Measurements from ENCODE around the gene KDM4C.
"Not testable (repeated sequence)": the region's sequence is repeated elsewhere in the genome, so short reads cannot be mapped to it uniquely, and the experiment has no call there.

Gene KDM4C

DNA sequence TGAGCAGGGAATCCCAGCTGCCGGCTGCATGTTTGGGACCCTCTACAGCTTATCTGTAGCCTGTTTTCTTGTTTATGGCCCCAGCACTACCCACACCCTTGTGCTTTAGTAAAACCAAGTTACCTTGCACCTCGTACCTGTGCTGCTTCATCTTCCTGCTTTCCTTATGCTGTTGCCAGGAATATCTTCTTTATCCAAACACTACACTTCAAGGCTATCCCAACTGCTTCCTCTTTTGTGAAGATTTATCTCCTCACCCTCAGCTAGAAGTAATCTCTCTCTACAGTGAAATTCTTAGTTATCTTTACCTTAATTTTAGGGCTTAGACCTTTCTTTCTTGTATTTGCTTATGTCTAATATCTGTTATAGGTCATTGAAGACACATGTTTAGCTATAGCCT lies 171.1 kb downstream of the KDM4C start:
- no peak overlapping the region for H3K4me3 ChIP-seq (ENCODE audit: low read depth, low read length)

DNA sequence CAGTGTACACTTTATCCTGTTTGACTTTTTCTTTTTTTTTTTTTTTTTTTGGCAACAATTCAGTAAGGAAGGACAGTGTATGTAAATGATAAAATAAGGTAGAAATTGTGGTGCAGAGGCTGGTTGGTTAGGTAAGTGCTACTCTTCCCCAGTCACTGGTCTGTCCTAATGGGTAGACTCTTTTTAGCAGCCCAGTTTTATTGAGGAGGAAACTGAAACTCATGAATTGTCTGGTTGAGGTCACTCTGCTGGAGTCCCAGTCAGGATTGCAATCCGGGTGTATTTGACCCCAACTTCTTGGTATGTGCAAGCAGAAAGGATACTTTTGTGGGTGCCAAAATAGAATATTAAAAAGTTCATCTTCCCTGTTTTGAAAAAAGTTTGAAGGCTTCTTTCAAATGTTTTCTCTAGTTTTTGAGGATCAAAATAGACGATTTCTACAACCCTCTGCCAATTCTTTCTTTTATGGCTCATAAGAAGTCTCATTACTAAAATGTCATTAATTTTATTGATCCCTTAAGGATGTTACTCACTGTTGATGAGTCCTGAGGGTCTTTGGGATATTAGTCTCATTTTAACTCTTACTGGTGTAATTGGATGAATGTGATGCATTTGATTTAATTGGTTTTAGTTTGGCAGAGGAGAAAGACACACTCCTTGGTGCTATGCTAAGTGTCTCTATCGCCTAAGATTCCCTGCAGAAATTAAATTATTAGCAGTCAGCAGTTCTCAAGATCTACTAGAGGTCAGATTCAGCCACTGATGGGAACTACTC lies 171.9 kb downstream of the KDM4C start:
- no peak overlapping the region for H3K4me3 ChIP-seq (ENCODE audit: low read depth, low read length)

DNA sequence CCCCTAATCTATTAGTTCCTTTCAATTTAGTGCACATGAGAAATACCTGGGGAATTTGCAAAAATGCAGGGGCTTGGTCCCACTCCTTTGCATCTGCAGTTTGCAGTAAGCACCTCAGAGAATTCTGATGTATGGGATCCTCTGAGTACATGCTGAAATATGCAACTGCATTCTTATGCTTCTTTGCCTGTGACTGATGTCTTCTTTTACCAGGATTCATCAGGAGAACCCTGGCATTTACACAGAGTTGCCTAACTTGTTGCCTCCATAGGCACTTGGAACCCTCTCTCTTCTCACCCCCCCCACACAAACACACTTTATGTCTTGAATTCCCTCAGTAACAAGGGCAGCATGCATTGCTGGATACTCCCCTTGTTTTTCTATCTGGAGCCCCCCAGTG lies 173.1 kb downstream of the KDM4C start:
- no peak overlapping the region for H3K4me3 ChIP-seq (ENCODE audit: low read depth, low read length)

GRCh38 chr9:6931913-6932312 lies 174.1 kb downstream of the KDM4C start:
- H3K4me3 ChIP-seq (ENCODE audit: low read depth, low read length) = no peak overlapping the region

GRCh38 chr9:6936103-6936502 lies 178.3 kb downstream of the KDM4C start:
- no peak overlapping the region for H3K4me3 ChIP-seq (ENCODE audit: low read depth, low read length)

DNA sequence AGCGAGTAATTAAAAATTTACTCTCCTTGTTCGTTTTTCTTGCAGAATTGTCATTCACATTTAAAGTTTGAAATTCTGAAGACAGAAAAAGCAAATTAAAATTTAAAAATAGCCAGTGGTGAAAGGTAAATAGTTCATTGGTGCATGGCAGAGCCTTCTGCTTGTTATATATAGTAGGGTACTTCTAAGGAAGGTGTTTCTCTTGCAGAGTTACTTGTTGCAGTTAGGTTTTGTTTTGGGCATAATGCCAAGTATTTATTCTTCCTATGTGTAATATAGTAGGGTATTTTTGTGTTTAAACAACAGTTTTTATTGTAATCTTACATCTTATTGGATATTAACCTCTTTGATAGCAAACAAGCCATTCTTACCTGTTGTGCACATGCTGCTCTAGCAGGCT lies 179.4 kb downstream of the KDM4C start:
- no peak overlapping the region for H3K4me3 ChIP-seq (ENCODE audit: low read depth, low read length)

DNA sequence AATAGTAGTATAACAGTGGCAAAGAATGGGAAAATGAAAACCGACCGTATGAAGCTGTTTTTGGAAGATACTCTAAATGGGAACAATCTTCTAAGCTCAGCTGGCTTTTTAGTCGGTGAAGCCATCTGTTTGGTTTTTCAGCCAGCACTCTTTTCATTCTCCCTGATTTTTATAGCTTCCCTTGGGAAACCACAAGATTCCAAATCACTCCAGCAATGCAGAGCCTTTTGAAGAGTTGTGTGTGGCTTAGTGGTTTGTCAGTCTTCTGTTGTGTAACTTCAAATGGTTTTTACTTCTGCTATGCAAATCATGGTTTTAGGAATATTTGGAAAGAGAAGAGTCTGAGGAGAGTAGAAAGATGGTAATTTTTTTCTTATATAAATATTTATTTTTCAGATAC lies 180.7 kb downstream of the KDM4C start:
- H3K4me3 ChIP-seq (ENCODE audit: low read depth, low read length) = no peak overlapping the region

DNA sequence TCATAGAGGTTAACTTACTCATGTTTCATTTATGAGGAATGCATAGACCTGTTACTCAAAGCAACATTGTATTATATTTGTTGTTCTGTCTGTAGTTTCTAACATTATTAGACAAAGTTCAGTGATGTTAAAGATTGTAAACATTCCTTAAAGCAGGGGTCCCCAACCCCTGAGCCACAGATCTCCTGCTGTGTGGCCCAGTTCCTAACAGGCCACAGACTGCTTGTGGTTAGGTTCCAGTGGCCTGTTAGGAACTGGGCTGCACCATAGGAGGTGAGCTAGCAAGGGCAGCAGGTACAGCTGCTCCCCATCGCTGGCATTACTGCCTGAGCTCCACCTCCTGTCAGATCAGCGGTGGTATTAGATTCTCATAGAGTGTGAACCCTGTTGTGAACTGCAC lies 181.1 kb downstream of the KDM4C start:
- no peak overlapping the region for H3K4me3 ChIP-seq (ENCODE audit: low read depth, low read length)

DNA sequence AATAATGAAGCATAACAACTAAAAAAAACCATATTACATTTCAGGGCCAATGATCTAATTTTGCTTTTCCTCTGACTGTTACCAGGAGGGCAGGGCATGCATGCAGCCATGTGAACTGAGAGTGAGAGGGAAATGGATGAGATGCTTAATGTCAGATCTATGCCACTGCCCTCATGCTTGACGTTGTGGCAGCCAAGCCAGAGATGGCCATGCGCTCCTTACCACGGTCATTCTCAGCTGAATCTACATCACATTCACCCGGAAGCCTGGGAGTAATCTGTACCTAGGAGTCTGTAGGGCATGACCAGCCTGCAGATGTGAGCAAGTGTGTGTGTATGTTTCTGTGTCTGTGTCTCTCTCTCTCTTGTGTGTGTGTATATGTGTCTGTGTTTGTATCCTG lies 183.7 kb downstream of the KDM4C start:
- no peak overlapping the region for H3K4me3 ChIP-seq (ENCODE audit: low read depth, low read length)

GRCh38 chr9:6942406-6942805 lies 184.6 kb downstream of the KDM4C start:
- H3K4me3 ChIP-seq (ENCODE audit: low read depth, low read length) = no peak overlapping the region

DNA sequence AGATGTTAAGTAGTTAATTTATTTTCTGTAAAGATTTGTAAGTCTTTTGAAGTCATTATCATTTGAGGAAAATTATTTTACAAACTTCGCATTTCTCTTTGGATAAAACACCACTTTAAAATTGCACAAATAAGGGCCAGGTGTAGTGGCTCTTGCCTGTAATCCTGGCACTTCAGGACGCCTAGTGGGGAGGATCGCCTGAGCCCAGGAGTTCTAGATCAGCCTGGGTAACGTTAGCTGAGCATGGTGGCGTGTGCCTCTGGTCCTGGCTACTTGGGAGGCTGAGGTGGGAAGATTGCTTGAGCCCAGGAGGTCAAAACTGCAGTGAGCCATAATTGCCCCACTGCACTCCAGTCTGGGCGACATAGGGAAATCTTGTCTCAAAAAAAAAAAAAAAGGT lies 185.5 kb downstream of the KDM4C start:
- H3K4me3 ChIP-seq (ENCODE audit: low read depth, low read length) = no peak overlapping the region

DNA sequence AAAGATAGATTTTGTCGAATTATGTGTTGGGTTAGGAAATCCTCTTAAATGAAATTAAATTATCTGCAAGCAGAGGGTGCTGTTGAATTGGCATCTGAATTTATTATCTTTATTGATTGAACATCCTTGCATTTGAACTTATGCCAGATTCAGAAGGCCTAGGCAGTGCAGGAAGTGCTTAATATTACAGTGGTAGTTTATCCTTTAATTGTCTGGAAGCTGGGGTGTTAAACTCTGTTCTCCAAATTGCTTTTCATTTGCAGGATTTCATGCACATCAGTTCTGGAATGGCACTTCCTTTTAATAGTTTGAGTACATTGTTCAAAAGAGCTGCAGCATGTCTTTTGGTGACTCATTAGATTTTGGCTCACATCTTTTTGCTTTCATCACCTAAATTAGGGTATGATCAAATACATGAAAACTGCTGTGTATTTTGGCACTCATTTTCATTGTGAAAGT lies 186.3 kb downstream of the KDM4C start:
- no peak overlapping the region for H3K4me3 ChIP-seq (ENCODE audit: low read depth, low read length)

DNA sequence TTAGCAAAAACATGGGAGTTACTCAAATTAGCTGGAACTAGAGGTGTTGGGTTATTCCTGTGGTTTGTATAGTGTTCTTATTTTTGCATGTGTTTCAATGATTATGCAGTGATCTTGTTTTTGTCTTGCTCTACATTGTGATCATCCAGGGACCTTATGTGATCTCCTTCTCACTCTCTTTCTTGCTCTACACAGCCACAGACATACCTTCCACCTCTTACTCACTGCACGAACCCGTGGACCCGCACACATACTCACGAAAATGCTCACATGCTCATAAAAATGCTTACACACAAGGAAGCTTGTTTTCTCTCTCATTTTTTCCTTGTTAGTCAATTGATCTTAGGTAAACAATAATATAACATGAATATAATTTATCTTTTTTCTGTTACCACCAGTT lies 187.1 kb downstream of the KDM4C start:
- H3K4me3 ChIP-seq (ENCODE audit: low read depth, low read length) = no peak overlapping the region

GRCh38 chr9:6945816-6946215 lies 188.0 kb downstream of the KDM4C start:
- H3K4me3 ChIP-seq (ENCODE audit: low read depth, low read length) = no peak overlapping the region

DNA sequence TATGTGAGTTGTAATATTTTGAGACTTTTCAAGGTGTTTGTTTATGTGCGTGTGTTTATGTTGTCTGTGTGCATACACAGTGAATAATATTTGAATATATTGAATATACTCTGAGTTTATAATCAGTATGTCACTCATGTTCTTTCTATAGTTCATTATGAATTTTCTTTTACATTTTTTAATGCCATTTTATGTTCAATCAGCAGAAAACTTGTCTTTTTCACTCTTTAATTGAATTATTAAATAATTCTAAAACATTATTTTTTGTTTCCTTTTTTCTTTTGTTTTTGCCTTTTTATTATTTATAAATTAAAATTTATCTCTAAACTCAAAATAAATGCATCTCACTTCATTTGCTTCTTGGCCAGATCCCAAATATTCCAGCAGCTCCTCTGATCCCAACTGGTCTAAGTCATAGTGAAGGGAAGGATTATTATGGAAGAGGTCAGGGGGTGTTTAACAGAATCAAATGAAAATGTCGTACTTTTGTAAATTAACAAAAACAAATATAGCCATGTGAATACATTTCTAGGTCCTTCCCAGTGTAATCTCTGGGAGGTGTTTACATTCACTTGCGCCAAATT lies 188.9 kb downstream of the KDM4C start:
- no peak overlapping the region for H3K4me3 ChIP-seq (ENCODE audit: low read depth, low read length)

DNA sequence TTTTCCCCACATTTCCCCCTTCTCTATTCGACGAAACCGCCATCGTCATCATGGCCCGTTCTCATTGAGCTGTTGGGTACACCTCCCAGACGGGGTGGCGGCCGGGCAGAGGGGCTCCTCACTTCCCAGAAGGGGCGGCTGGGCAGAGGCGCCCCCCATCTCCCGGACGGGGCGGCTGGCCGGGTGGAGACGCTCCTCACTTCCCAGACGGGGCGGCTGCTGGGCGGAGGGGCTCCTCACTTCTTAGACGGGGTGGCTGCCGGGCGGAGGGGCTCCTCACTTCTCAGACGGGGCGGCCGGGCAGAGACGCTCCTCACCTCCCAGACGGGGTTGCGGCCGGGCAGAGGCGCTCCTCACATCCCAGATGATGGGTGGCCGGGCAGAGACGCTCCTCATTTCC lies 191.1 kb downstream of the KDM4C start:
- H3K4me3 ChIP-seq (ENCODE audit: low read depth, low read length) = not testable (repeated sequence)

DNA sequence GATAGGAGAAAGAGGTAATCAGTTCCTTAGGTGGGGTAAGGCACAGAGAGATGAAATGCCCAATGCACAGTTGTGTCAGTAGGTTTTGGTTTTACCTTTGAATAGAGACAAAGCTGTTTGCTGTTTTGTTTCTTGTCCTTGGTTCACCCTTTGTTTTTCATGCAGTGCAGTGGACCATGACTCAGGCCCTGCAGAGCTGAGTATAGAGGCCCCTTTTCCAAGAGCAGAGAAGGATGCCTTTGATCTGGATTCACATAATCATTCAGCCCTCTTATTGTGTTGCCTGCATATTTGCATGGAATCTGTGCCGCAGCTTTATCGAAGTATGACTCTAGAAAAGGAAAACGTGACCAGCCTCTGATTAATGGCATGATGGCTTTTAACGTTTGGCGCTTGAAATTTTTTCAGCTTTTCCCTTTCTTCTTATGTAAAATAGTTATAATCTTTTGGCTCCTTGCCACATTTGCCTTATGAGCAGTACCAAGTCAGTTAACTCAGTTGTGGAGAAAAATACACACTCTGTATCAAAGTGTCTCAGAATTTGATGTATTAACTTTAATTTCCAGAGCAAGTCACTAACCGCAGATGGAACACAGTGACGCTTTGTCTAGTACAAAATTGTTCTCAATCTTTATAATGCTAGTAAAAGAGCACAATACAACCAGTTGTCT lies 197.6 kb downstream of the KDM4C start:
- no peak overlapping the region for H3K4me3 ChIP-seq (ENCODE audit: low read depth, low read length)

- H3K4me3 ChIP-seq (ENCODE audit: low read depth, low read length) = no peak overlapping the region
Measured at GRCh38 chr9:6956879-6957278, 199.1 kb downstream of the KDM4C start.

GRCh38 chr9:6959270-6960000 lies 201.7 kb downstream of the KDM4C start:
- no peak overlapping the region for H3K4me3 ChIP-seq (ENCODE audit: low read depth, low read length)

GRCh38 chr9:6960777-6961176 lies 203.0 kb downstream of the KDM4C start:
- H3K4me3 ChIP-seq (ENCODE audit: low read depth, low read length) = no peak overlapping the region

DNA sequence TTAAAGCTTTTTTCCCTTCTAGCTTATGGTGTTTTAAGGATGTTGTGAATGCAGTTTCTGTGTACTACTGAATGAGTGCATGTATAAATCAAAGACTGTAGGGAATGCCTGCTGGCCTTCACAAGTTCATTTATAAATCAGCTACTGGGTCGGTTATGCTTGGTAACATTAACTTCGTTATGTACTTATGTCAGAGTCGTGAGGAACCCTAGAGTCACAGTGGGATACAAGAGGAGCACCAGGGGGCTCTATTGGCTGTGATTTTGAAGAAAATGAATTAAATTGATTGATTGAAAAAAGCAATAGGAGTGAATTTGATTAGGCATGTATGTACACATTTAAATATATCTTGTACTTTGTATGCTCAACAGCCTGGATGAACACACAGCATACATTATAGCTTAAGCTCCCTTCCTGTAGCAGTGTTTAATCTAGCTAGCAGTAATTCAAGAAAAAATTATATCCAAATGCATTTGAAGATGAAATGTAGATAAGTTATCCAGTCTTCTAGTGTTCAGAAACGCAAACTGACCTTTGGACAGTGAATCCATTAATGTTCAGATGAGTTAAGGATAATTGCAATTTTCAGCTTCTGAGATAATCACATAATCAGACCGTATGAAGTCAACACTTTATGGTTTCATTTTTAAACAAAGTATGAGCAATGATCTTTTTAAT lies 204.2 kb downstream of the KDM4C start:
- no peak overlapping the region for H3K4me3 ChIP-seq (ENCODE audit: low read depth, low read length)

All from iPS-11a (cell line).